IPS-11a (cell line): ENCODE data around the gene FAM89B.
A peak's percentile ranks its signal among the peaks of the same experiment; 100 is the strongest.

ENCODE experiments used
- H3K4me3 ChIP-seq: one replicate; pipeline ENCODE4 v1.5.1; 2013; ENCODE audit warnings: low read depth, low read length, control low read depth

Gene FAM89B

DNA sequence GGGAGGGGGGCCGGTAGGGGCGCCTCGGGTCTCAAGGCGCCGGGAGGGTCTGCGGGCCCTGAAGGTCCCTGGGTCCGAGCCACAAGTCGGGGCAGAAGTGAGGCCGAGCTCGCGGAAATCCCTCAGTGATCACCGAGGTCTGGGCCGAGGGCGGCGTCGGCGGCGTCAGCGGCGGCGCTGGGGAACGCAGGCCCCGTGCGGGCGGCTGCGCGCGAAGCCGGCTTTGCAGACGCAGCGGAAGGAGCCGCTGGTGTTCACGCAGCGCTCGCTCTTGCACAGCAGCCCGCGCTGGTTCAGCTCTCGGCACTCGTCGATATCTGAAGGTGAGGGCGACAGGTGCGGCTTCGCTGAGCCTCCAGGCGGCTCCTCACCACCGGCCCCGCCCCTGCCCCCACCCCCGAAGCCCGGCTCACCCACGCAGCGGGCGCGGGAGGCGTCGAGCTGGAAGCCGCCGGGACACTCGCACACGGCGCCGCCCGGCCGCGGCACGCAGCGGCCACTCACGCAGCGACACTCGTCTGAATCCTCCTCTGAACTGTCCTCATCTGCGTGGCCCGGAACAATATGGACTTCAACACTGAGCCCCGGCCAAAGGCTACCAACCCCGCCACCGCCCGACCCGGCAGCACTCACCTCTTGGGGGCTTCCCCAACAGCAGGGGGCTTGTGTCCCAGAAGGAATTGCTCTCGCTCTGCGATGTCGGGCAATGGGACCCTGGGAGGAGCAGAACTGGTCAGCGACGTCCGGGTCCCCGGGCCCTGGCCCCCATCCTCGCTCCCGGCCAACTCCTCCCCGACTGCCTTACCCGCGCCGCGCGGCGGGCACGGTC is 33.2 kb upstream of the FAM89B start:
- H3K4me3 ChIP-seq, result peak overlapping the region; percentile 43

DNA sequence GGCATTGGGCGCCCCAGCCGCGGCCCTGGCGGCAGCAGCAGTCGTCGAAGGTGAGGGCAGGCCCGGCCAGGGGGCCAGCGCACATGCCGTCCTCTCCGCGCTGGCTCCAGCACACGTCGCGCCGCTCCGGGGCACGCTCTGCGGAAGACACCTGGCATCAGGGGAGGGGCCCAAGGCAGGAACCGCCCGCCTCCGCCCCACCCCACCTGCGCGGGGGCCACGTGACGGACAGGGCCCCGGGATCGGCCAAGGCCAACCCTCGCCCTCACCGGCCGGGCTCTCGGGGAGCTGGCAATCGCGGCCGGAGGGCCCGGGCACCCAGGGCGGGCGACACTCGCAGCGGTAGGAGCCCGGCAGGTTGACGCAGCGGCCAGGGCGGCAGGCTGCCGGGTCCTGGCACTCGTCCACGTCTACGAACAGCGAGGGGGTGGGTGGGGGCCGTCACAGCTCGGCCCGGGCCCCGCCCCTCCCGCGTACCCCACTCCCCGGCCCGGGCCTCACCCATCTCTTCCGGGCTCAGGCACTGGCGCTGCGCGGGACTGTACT is 32.5 kb upstream of the FAM89B start:
- H3K4me3 ChIP-seq, result peak overlapping the region; percentile 43

DNA sequence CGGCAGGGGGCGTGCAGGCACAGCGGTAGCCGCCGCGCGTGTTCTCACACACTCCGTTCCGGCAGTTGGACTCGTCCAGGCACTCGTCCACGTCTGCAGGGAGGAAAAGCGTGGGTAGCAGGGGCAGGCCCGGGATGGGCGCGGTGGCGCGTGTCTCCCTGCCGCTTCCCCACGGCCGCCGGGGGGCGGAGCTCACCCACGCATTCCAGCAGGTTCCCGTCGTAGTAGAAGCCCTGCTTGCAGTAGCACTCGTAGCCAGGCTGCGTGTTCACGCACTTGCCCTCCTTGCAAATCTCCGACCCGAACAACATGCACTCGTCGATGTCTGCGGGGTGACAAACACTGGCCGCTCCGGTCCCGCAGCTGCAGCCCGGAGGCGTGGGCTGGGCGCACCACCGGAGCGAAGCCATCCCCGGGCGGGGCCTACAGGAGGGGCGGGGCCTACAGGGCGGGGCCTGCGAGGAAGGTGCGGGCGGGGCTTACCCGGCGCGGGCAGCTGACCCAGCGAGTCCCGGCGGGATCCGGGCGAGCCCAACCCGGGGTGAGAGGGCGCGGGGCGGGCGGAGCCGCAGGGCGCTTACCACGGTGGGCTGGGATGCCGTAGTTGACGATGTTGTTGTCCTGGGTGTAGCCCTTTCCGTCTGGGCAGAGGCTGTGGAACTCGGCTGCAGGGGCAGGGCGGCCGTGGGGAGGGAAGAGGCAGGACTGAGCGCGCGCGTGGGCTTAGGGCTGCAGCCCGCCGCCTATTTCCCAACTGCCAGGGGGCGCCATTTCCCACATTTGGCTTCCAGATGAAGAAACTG is 31.8 kb upstream of the FAM89B start:
- H3K4me3 ChIP-seq, result peak overlapping the region; percentile 60

DNA sequence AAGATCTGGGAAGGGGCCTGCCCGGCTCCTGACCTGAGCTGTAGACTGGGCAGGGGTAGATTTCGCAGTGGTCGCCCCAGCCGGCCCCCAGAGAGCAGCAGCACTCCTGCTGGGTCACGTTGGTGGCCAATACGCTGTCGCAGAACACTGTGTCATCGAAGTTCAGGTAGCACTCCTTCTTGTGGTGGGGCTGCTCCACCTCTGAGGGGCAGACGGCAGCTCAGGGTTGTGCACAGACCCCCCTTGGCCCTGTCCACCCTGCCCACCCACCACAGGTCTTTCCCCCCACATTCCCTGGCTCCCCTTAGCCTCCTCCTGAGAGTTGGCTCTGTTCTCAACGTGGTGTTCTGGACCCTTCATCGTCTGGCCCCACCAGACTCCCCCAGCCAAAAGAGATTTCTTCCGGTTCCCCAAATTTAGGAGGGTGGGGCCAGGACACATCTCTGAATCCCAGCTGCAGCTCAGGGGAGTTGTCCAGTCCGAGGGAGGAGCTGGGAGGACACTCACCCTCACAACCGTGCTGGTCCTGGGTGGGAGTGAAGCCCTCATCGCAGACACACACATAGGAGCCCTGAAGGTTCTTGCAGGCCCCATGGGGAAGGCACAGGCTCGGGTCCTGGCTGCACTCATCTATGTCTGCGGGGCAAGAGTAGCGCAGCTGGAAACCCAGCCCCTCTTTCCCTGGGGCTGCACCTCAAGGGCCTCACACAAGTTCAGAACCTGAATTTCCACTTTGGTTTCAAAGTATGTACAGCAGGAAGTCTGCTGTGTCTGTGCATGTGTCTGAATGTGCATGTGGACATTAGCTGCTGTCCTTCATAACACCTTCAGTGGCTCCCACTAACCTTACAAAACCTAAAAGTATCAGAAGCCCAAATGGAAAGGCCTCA is 31.0 kb upstream of the FAM89B start:
- peak overlapping the region; percentile 60 for H3K4me3 ChIP-seq

DNA sequence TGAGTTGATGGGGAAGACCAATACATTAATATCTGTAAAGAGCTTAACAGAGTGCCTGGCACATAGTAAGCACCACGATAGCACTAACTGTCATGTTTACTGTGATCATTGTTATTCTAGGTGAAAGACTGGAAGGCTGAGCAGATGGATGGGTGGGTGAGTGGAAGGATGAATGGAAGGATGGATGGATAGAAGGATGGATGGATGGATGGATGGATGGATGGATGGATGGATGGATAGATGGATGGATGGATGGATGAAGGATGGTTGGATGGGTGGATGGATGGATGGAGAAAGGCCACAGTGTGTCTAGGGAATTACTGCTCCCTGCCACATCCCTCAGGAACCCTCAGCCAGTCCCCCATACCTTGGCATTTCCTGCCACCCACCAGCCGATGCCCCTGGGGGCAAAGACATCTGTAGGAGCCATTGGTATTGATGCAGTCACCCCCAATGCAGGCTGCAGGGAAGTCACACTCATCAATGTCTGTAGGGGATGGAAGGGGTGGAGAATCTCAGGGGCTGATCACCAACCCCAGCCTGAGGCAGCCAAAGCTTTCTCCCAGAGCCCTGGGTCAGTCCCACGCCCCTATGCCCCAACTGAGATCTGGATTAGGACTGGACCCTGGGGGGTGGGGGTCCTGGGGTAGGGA is 29.5 kb upstream of the FAM89B start:
- H3K4me3 ChIP-seq, result no peak overlapping the region

DNA sequence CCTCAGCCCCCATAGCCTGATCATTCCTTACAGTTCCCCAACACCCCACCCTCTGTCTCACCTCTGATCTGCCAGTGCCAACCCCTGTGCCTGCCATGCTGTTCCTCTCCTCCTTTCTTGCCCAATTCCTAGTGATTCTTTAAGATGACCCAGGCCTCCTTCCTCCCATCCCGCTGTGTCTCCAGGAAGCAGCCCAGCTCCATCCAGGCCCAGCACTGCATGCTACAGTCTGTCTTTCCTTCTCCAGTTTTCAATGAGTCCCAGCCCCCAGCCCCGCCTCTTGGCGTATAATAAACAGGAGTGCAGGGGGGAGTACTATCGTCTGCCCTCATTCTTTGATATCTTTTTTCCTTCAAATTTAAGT is 26.5 kb upstream of the FAM89B start:
- peak overlapping the region; percentile 50 for H3K4me3 ChIP-seq

DNA sequence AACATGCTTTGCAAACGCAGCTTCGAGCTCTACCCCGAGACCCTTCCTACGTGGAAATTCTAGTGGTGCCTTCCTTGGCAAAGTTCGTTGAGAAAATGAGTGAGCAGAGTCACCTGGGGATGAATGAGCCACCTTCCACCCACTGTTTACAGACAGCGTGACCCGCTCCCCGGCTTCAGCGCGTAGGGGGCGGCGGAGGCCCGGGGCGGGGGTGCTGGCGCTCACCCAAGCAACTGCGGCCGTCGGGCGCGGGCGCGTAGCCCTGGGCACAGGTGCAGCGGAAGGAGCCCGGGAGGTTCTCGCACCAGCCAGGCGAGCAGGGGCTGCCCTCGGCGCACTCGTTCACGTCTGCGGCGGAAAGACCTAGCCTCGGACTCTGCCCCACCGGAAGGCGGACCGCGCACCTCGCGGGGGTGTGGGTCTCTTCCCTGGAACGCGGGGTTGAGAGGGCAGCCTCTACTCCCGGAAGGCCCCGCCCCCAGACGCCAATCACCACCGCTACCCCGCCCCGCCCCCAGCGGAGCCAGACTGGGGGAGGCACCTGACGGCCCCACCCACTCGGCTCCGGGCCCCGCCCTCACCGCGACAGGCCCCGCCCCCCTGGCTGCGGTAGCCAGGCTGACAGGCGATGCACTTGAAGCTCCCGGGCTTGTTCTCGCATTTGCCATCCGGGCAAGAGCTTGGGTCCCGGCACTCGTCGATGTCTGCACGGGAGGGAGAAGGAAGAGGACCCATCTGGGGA is 25.9 kb upstream of the FAM89B start:
- H3K4me3 ChIP-seq, result peak overlapping the region; percentile 50

DNA sequence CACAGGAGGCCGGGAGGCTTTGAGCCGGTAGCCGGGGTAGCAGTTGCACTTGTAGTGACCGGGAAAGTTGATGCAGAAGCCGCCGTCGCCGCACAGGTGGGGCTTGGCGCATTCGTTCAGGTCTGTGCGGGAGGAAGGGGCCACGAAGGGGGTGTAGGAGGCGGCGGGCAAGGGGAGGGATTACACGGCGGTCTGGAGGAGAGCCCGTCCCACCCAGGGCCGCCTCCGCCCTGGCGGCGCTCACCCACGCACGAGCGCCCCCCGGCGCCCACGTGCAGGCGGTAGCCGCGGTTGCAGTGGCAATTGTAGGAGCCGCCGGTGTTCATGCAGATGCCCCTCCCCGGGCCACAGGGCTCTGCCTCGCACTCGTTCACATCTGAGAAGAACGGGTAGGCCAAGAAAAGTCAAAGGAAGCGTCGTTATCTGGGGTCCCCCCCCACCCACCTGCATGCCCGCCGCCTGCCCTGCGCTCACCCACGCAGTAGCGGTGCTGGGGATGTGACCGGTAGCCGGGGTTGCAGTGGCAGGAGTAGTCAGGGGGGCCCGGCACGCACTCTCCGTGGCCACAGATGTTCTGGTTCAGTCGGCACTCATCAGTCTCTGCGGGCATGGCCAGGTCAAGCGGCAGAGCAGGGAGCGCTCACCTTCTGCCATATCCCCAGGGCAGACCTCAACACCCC is 24.8 kb upstream of the FAM89B start:
- no peak overlapping the region for H3K4me3 ChIP-seq

DNA sequence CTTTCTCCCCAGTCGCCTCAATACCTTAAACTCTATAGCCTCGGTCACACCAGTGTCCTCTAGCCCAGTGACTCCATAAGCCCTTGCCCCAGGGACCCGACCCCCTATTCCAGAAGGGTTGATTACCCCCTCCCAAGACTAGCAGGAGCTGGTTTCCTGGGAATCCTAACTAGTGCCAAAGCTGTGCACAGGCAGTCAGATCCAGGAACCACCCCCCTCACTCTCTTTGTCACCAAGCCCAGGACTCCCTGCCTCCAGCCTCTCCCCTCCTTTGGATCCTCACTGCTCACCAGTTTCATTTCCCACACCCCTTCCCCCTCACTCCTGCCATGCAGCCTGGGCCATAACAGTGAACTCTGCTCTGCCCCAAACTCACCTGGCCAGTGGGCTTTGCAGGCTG is 23.9 kb upstream of the FAM89B start:
- no peak overlapping the region for H3K4me3 ChIP-seq

DNA sequence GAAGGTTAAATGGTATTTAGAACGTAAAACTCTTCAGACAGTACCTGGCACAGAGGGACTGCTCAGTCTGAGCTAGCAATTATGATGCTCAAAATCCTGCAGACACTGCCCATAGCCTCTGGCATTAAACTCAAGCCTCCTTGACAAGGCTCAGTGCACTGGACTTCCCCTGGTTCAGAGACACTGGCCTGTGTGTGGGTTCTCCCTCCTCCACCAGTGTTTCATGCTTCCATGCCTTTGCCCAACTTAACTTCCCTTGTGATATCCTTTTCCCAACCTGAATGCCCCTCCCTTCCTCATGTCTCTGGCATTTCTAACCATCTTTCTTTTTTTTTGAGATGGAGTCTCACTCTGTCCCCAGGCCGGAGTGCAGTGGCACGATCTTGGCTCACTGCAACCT is 23.2 kb upstream of the FAM89B start:
- H3K4me3 ChIP-seq, result no peak overlapping the region

DNA sequence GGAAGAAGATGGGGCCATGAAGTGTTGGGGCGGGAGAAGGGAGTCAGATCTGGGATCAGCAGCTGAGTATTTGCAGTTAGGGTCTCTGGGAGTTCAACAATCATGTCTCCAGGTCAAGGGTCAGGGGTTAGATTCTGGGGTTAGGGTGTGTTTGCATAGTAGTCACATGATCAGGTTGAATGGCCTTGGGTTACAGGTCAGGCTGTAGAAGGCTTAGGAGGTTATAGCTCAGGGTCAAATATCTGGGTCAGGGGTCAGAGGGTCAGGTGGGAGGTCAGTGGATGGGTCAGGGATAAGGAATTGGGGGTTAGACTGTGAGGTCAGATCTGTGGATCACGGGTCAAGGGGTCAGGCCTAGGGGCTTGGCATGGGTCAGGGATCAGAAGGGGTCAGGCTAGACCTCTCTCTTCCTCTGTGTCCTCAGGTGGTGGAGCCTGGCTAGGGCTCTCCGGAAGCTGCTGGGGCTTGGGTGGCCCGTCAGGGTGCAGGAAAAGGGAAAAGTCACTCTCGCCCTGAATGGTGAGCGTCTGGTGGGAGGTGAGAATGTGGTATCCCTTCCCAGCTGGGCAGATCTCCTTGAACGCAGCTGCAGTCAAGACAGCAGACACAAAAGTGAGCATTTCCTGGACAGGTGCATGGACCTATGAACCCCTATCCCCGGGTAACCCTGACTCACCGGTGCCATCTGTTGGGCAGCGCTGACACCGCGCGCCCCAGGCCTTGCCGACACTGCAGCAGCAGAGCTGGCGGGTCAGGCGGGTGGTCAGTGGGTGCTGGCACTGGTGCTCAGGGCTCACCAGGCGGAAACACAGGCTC is 20.6 kb upstream of the FAM89B start:
- no peak overlapping the region for H3K4me3 ChIP-seq

DNA sequence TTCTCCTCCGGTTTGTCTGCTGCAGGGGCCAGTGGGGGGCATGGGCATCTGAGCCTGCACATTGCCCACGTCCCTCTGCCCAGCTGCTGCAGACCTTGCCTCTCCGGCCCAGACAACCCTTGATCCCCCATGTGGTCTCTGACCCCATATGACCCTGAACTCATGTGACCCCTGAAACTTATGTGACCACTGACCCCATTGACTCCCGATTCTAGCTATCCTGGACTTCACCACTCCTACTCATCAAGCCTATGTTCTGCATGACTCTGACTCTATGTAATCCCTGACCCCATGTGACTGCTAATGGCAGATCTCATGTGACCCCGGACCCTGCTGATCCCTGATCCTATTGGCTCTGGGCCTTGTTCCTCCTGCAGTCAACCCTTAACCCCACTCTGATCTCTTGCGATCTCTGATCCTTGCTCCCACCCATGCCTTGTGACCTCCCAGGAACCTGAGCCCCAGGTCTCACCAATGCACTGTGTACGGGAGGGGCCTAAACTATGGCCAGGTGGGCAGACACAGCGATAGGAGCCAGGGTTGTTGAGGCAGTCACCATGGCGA is 19.9 kb upstream of the FAM89B start:
- H3K4me3 ChIP-seq, result no peak overlapping the region

DNA sequence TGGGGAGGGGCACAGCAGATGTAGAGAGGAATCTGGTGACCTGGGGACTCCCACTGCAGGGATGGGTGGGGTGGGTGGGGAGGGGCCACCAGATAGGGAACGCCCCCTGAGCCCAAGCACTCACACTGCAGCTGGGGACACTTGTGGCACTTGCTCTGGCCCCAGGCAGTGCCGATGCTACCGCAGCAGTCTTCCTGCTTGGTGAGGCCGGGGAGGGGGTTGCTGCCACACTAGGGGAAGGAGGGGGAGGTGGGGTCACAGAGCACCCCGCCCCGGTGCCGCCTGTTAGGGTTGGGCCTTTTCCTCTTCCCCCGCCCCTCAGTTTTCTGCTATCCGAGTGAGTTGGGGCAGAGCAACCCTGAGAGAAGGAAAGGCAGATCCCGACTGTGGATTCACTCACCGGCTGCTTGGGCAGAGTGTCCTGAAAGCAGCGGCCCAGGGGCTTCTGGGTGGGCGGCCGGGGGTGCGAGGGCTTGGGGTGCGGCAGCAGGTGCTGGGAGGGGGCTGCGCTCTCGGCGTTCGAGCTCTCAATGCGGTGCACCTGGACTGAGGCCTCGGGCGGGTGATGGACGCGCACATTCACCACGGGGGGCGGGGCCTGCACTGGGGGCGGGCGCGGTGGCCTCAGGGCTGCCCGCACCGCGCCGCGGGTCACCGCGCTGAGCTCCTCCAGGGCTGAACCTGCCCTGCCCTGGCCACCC is 18.9 kb upstream of the FAM89B start:
- H3K4me3 ChIP-seq, result no peak overlapping the region

DNA sequence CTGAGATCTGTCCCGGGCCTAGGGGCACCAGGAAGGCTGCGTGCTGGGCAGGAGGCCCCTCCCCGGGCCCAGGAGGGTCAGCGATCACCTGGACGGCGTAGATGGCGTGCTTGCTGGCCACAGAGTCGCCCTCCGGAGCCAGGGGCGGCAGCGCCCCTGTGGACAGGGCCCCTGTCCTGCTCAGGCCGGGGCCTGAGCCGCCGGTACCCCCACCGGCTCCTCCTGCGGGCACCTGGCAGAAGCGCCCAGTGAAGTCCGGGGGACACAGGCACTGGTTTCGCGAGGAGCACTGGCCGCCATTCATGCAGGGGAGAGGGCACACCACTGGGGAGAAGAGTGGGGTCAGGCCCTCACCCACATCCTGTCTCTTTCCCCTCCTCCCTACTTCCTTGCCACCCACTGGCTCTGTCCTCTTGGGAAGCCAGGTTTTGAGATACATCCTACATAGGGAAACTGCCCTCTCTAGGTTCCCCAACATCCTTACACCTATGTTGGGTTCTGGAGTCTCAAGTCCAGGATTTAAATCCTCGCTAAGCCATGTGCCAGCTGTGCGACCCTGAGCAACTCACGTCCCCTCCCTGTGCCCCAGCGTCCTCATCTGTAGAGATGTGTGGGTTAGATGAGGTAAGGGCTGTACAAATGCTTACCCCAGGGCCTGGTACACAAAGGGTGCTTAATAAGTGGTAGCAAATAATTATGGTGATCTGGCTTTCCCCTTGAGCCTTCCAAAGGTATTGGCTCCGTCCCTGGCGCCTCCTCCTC is 18.1 kb upstream of the FAM89B start:
- H3K4me3 ChIP-seq, result no peak overlapping the region

DNA sequence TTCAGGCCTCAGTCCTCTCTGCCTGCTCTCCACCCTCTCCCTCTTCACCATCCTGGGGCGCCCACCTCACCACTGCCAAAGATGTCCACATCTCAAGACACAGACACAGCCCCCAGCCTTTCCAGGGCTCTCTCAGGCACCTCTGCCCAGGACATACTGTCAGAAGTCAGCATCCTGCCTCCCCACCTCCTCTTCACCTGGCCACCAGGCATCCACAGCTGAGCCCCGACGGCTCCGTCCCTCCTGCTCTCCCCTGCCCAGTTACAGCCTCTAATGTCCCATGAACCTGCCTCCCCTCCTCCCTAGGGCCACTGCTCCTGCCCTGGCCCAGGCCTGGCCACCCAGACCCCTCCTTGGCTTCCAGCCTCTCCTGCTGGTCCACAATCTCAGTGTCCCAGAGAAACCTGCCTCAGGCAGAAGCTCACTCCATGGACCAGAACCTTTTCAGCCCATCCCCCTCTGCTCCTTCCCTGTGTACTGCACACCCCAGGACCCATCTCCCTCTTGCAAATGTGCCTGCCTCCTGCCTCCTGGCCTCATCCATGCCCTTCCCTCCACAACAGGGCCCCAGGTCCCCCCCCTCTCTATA is 17.4 kb upstream of the FAM89B start:
- H3K4me3 ChIP-seq, result no peak overlapping the region

DNA sequence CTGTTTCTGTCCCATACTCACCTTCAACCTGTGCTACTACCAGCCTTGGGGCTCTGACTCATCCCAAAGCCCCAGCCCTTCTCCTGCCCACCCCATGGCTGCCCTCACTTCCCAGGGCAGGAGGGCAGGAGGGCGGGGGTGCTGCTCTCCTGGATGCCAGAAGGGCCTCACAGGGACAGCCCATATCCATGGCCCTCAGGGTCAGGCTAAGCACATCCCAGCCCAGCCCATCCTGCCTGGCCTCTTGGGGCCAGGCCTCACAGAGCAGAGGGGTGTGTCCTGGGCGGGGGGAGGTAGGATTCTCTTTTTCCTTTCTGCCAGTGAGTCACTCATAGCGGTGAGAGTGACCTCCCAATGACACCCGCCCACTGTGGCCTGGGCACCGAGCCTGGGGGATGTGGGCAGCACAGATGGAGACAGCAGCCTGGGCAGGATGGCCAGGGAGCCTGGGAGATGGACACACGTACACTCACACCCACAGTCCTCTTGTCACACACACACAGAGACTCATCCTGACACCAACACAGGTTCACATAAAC is 16.6 kb upstream of the FAM89B start:
- no peak overlapping the region for H3K4me3 ChIP-seq
